ENCODE data around the gene CCNJ. TPM values are rescaled to one million over a fixed set of nuclear protein-coding genes. Genes with fewer than 3 reads are reported as not detected.

CCNJ gene
- total RNA-seq, 1 donor from 2014 or later, result 6.0 TPM

DNA sequence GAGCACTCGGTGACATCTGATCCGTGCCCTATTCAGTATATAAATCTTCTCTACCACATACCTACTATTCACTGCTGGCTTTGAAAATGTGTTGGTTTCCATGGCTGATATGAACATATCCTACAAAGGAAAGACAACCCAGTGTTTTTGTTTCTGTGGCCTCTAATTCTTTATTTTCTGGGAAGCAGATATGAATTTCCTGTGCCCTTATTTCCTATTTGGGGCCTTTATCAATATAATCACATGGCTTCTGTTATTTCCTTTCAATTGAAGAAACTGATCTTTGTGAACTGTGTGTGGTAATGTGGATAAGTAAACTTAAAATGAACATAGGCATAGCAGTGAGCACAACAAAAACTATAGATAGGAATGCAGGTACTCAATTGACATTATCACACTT lies 10.6 kb downstream of the CCNJ start:
- DNase-seq (ENCODE audit: low spot score), result no peak

DNA sequence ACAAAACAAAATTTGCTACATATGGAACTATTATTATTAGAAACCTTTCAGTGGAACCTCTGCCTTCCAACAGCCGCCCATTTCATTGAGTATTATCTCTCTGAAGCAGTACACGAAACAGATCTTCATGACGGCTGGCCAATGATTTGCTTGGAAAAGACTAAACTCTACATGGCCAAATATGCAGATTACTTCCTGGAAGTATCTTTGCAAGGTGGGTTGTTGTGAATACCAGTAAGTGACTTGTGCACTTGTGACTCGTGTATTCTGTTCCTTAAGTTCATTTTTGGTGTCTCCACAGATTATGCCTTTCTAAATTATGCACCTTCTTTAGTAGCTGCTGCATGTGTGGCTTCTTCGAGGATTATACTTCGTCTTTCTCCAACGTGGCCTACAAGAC lies 13.4 kb downstream of the CCNJ start:
- no peak for DNase-seq (ENCODE audit: low spot score)

DNA sequence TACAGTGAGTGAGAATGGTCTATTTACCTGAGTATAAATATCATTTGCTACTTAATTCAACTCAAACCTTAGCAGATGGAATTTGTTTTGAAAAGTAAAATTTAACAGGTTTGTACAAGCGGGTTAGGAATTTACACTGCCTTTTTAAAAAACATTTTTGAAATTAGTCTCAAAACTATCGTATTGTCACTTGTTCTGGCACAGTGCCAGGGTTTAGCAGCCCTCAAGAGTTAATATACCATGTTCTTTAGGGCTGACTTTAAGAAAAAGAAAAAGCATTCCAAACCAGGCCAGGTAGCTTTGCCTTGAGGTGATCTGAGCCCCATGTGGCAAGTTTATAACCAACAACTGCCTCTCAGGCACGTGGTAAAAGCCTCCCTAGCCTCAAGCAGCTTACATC lies 17.8 kb downstream of the CCNJ start:
- no peak for DNase-seq (ENCODE audit: low spot score)

DNA sequence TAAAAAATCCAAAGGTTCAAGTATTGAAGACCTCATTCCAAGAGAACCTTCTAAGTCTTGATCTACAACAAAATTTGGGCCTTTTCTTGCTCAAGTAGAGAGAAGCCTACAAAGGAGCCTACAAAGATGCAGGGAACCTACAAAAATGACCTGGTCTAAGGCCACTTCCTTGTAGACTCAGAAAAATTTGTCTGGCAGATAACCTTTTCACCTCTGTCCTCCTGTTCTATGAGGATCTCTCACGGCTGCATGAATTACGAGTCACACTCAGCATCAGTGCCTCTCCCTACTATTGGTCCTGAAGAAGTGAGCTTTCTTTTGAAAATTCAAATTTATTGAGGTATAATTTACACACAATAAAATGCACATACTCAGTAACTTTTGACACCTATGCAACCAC lies 29.3 kb downstream of the CCNJ start:
- no peak for DNase-seq (ENCODE audit: low spot score)

DNA sequence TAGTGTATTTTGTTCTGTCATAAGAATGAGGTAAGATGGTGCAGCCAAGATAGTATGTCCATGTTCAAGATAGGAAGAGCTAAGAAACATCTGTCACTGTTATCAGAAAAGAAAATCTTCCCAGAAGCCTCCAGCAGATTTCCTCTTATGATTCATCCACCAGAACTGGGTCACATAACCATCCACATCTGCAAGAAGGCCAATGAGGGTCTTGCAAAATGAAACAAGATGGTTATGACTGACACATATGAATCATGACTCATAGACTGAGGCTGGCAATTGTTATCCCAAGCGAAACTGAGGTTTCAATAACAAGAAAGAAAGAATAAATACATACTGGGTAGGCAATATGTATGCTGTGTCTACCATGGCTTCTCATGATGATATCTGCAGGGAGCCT lies 30.3 kb downstream of the CCNJ start:
- no peak for DNase-seq (ENCODE audit: low spot score)

DNA sequence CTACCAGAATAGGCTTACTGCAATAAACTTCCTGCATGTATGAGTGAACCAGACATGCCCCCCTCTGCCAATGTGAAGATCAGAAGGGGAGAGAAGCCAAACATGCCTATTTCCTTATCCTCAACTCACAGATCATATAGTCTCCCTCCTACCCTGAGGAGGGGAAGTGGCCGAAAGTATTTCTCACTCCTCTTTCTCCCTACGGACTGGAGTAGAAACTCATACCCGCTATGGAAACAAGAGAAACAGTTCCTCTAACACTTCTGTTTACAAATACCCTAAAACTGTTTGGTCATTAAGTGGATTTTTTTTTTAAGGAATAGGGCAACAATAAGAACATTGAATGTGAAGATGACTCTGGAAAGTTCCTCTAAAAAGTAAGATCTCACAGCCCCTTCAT lies 31.4 kb downstream of the CCNJ start:
- no peak for DNase-seq (ENCODE audit: low spot score)

DNA sequence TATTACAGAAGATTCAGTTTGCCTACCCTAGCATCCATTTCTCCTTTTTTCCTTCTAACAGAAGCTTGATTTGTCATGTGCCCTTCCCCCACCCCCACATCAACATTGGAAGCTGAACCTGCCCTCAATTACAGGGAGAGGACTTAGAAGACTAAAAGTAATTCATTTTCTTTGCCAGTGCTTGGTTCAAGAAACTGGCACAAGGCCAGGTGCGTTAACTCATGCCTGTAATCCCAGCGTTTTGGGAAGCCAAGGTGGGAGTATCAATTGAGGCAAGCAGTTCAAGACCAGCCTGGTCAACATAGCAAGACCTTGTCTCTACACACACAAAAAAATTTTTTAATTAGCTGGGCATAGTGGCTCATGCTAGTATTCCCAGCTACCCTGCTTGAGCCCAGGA lies 32.6 kb downstream of the CCNJ start:
- DNase-seq (ENCODE audit: low spot score), result no peak

DNA sequence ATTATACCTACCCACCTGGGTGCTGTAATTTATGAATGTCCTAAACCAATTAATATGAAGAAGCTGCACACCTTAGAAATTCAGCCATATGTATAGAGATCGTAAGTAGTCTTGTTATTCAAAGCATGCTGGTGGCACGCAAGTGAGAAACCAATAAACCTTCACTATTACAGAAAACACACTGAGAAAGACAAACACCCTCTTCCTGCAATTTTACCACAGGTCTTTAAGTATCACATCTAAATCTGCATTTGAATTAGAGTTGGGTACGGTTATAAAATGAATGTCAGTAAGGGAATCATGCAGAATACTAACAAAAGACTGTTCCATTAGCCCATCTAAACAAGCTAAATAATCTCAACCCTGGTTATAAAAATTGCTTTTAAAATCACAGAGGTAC lies 33.8 kb downstream of the CCNJ start:
- no peak for DNase-seq (ENCODE audit: low spot score)

DNA sequence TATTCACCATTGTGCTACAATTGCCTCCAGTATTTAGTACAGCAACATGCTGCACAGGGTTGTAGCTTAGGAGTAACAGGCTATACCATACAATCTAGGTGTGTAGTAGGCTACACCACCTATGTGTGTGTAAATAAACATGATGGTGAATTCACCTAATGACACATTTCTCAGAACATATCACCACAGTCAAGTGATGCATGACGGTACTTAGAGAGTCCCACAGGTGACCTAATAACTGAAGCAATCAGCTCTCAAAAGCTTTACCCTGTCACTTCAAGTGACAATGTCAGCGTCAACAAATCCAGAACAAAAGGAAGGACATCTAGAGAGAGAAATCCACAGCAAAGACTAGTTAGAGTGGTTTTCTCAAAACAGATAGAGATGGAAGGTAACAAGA lies 38.8 kb downstream of the CCNJ start:
- DNase-seq (ENCODE audit: low spot score), result no peak

DNA sequence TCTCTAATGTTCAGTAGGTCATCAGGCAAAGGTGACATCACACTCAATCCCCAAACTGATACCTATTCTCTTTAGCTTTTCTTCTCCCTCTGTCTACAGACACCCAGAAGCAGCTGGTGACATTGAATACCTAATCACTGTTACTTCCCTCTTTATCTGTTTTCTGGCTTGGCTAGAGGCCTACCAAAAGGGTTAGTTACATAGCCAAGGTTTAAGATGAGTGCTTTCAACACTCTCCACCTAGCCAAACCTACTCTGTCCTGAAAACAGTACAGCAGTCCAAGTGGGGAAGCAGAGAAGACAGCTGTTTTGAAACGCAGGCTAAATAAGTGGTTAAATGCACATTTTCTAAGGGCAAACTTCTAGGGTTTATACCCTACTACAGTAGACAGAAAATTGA lies 39.4 kb downstream of the CCNJ start:
- no peak for DNase-seq (ENCODE audit: low spot score)

DNA sequence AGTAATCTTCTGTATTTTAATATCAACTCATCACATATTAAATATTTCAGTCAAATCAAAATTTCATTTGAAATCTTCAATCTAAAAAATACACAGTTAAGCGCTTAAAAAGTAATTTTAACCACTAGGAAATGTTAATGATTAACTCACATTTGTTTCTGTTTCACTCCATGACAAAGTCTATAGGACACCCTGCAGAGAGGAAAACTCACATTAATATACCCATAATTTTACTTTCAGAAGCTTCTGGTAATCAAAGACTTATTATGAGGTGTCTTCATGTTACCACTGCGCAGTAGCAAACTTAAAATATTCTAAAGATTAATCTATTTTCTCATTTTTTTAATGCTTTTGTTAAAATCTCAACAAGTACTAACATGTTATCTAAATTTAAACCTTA lies 45.7 kb downstream of the CCNJ start:
- no peak for DNase-seq (ENCODE audit: low spot score)

DNA sequence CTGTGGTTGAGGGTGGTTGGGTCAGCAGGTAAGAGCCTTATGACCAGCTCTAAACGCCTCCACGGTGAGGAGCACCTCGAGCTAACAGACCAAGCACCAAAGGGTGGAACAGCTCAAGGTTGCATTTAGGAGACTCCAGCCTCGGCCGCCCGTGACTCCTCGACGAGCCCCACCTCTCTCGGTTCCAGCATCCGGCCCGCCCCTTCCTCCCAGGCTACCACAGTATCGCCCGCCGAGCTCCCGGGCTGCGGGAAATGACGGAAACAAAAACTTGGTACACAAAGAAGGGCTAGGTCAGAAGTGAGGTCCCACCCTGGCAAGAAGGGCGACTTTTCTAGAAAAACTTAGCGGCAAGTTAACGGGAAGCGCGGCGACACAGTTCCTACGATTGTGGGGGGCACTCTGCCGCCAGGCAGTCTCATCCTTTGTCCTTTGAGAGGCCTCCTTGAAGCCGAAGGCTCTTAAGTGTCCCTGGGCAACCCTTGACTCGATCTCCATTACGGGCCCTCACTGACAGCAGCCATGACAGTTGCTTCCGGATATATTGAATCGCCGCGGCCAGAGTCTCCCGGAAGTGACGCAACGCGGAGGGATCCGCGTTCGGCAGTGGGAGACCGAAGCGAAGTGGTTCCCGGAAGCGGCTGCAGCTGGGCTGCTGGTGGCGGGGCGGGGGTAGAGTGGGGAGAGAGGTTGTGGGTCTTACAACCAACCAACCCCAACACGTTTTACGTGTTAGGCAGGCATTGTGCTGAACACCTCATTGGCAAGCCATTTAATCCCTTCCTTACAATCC lies 46.5 kb downstream of the CCNJ start:
- DNase-seq (ENCODE audit: low spot score), result peak; percentile 97

DNA sequence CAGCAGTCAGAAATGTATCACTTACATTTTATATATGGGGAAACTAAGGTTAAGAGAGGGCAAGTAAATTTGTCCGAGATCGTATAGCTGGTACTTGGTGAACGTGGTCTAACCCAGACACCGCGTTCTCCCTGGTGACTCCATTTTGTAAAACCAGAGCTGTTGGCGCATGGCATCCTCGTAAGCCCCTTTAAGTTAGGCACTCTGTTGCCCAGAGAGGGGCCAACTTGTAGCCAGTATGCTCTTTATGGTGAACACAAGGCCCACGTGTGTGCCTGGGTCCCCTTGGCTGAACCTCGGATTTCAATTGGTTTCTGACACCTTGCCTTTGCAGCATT lies 47.0 kb downstream of the CCNJ start:
- DNase-seq (ENCODE audit: low spot score), result no peak

DNA sequence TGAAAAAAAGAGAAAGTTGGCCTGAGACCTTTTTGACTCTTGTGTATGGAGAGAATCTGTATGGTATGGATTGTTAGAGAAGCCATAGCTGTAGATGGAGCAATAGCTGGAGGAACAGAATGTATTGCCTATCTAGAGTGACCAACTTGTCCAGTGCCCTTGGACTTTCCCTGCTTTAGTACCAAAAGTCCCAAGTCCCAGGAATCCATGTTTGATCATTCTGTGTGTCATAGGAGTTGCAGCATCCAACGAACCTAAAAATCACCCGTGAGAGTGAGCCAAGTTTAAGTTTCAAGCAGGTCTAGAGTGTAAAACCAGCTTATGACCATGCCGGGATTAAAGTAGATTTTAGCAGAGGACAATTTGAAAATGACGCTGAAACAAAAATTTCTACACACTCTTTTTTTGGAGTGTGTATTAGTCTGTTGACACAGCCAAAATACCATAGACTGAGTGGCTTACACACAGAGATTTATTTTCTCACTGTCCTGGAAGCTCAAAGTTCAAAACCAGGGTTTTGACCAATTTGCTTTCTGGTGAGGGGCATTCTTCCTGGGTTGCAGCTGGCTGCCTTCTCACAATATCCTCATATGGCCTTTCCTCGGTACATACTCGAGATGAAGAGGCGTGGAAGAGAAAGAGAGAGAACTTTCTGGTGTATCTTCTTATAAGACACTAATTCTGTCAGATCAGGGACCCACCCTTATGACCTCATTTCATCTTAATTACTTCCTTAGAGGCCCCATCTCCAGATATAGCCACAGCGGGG lies 49.8 kb downstream of the CCNJ start:
- DNase-seq (ENCODE audit: low spot score), result no peak

DNA sequence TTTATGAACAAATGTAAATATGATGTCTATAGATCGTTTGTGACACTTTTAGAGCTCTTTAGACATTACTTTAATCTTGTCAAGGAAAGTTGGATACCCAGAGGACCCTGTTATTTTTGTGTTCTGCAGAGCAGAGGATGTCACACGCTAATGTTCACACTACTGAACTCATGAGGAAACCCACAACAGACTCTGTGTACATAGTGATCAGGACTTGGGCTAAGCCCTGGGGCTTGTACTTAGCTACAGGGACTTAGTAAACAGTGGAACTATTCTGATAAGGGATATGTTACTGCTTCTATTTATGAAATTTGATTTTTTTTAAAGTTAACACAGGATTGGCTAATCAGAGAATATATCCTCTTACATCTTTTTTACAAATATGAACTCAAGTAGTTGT lies 50.6 kb downstream of the CCNJ start:
- DNase-seq (ENCODE audit: low spot score), result peak; percentile 8

DNA sequence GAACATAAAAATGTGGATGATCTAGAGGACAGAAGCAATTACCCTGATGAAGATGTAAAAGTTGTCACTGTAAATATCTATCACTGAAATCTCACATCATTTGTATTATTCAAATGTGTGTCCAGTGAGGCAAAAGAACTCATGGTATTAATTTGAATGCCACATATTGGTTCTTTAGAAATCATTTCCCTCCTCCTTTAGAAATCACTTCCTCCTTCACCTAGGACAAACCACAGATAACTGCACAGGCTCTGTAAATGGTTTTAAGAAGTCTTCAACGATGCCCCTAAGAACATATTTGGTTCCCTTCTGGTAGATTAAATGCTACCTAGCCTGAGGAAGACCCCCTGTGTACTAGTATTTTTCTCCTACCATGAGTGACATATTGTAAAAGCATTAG lies 53.6 kb downstream of the CCNJ start:
- no peak for DNase-seq (ENCODE audit: low spot score)

DNA sequence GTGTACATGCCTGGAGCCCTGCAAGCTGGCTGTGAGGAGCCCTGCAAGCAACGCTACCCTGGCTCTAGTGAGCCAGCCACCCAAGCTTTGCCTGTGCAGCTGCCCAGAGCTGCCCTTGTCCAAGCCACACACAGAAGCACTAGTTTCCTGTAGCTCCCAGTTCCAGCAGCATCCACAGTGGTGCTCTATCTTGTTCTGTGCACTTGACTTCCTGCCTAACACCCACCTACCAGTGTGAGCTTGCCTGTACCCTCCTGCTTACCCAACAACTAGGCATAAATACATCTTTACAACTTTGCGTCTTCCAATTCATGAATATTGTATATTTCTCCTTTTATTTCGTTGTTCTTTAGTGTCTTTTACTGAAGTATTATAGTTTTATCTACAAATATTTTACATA lies 54.5 kb downstream of the CCNJ start:
- DNase-seq (ENCODE audit: low spot score), result no peak

DNA sequence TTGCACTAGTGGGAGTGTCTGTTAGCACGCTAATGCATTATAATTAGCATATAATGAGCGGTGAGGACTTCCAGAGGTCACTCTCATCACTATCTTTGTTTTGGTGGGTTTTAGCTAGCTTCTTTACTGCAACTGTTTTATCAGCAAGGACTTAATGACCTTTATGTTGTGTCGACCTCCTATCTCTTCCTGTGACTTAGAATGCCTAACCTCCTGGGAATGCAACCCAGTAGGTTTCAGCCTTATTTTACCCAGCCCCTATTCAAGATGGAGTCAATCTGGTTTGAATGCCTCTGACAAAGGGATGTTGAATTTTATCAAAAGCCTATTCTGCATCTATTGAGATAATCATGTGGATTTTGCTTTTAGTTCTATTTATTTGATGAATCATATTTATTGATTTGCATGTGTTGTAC lies 64.2 kb downstream of the CCNJ start:
- DNase-seq (ENCODE audit: low spot score), result no peak

Other genes with a start within 250 kb of the CCNJ start
- gene CC2D2B, start 135.6 kb upstream of the CCNJ start, total RNA-seq (ENCODE audit: insufficient read depth, low replicate concordance), result 14.4 TPM
- gene ZNF518A, start 86.7 kb downstream of the CCNJ start, total RNA-seq (ENCODE audit: insufficient read depth, low replicate concordance), result 41.4 TPM
- gene BLNK, start 228.0 kb downstream of the CCNJ start, total RNA-seq (ENCODE audit: insufficient read depth, low replicate concordance), result 6.7 TPM

Measured in umbilical cord (tissue), 2 donors.